ENCODE results near the gene RIC3. TPM values are rescaled to one million over a fixed set of nuclear protein-coding genes. Genes with fewer than 3 reads are reported as not detected.

Gene RIC3, protein sequence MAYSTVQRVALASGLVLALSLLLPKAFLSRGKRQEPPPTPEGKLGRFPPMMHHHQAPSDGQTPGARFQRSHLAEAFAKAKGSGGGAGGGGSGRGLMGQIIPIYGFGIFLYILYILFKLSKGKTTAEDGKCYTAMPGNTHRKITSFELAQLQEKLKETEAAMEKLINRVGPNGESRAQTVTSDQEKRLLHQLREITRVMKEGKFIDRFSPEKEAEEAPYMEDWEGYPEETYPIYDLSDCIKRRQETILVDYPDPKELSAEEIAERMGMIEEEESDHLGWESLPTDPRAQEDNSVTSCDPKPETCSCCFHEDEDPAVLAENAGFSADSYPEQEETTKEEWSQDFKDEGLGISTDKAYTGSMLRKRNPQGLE
- total RNA-seq, result not detected in 2 replicates

DNA sequence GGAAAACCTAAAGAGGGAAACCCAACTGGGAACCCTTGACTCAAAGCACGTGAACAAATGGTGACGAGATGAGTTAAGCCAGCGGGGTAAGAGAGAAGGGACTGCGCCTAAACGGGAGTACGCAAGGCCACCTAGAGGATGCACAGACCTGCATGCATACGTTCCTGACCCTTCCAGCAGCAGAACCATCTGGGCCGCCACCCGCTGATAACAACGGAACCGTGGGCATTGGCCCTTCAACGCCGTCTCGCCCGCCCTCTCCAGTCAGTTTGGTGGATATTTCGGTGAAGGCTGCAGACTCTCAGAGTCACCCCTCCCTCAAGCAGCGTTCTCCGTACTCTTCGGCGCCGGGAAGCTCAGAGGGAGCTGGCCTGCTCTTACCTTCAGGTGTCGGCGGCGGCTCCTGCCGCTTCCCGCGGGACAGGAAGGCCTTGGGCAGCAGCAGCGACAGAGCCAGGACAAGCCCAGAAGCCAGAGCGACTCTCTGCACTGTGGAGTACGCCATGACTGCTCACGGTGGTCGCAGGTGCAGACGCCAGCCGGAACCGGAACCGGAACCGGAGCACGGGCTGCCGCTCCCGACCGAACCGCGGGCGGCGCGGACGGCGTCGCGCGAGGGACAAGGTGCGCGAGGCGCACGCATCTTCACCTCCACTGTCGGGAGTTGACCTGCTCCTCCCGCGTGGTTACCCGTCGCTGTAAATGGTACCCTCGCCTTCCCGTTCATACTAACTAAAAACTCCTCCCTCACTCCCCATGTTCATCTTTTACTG is at the start of gene RIC3:
Gene RIC3 (minus strand): TSS at position 541 of the 773 bp plus-strand sequence. CDS start 36 bp downstream, at position 505.

DNA sequence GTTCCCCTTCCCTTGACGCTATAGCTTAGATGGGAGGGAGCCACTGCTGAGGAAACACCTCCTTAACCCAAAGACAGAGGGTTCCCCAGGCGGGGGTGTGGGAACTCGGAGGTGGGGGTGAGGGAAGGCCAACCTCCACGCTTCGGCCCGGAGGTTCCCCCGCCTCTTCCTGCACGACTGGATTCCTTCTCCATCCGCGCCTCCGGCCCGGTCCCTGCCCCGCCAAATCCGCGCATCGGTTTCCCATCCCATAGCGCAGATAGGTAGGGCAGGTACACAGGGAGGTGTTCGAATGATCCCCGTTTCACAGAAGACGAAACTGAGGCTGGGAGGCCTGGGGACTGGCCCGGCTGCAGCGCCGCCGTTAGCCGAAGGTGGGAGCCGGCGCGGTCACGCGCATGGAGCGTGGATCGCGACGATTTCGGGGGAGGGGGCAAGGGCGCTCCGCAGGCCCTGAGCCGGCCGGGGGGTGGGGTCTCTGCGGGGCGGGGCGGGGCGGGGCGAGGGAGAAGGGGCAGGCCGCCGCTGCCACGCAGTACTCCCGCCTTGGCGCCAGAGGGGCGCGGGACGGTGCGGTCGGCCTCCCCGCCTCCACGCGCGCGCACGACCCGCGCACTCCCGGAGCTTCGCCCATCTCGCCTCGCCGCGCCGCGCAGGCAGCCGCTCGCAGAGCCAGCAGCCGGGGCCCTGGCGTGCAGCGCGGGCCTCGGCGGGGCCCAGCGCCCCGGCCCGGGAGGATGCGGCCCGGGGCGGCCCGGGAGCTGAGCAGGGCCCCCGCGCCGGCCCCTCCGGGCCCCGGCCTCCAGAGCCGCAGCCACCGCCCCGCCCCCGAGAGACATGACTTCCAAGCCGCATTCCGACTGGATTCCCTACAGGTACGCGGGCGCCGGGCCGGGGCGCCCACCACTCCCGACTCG is 87.9 kb downstream of the RIC3 start, which contains the start of gene TUB:
Gene TUB (plus strand): TSS at position 538 of the 917 bp plus-strand sequence. CDS start 300 bp downstream, at position 838.

Other genes starting within 250 kb of the RIC3 start
- not detected in 2 replicates for gene OR10A6, start 237.8 kb downstream of the RIC3 start, total RNA-seq
- gene OR10A3, start 227.3 kb downstream of the RIC3 start, total RNA-seq, result not detected in 2 replicates
- gene NLRP10, start 203.6 kb downstream of the RIC3 start, total RNA-seq, result 7.6 and 11.7 TPM in 2 replicates
- 513 and 608 TPM in 2 replicates for gene EIF3F, start 181.7 kb downstream of the RIC3 start, total RNA-seq
- 4.5 and 5.4 TPM in 2 replicates for gene TUB, start 87.8 kb downstream of the RIC3 start, total RNA-seq
- gene LMO1, start 94.9 kb upstream of the RIC3 start, total RNA-seq, result not detected in 2 replicates